WERI-Rb-1 (cell line): ENCODE measurements around the gene BAZ1B.
"Not testable (repeated sequence)": the region's sequence is repeated elsewhere in the genome, so short reads cannot be mapped to it uniquely, and the experiment has no call there.

Source experiments
- DNase-seq: peaks from one replicate; pipeline ENCODE4 v3.0.0-alpha.2; 2020
- H3K27ac ChIP-seq: fragments of 250-450 bp; sonication (Bioruptor Pico); 2 replicates; pipeline ENCODE4 v1.5.1; 2020; ENCODE audit warnings: mild to moderate bottlenecking, moderate library complexity
- H3K27me3 ChIP-seq: fragments of 250-450 bp; sonication (Bioruptor Pico); 2 replicates; pipeline ENCODE4 v1.5.1; 2021; ENCODE audit warnings: mild to moderate bottlenecking, low read depth, moderate library complexity; ENCODE audit not compliant: insufficient read depth, severe bottlenecking
- H3K36me3 ChIP-seq: fragments of 250-450 bp; sonication (Bioruptor Pico); 2 replicates; pipeline ENCODE4 v1.5.1; 2020; ENCODE audit warnings: mild to moderate bottlenecking, moderate library complexity
- H3K4me3 ChIP-seq: 2 replicates; pipeline ENCODE4 v1.5.1; 2011; ENCODE audit warnings: low read depth, mild to moderate bottlenecking, control low read depth, low read length
- H3K9me3 ChIP-seq: fragments of 250-450 bp; sonication (Bioruptor Pico); 2 replicates; pipeline ENCODE4 v1.5.1; 2021; ENCODE audit warnings: mild to moderate bottlenecking, moderate library complexity; ENCODE audit not compliant: severe bottlenecking
- CTCF ChIP-seq: IDR thresholded peaks from 2 replicates; pipeline ENCODE4 v1.5.1; 2011; ENCODE audit warnings: low read depth, mild to moderate bottlenecking, control low read depth, inconsistent platforms, low read length

BAZ1B gene

GRCh38 chr7:73547841-73548240 lies 25.7 kb upstream of the BAZ1B start:
- no peak for DNase-seq
- Histone ChIP-seq H3K9me3 (no peaks in the 10 kb centered on the region), H3K36me3 (peaks cover 79% of the 10 kb centered on the region), H3K27ac (no peak overlapping the region), H3K4me3 (no peak overlapping the region), H3K27me3 (no peaks in the 10 kb centered on the region)
- no peak for TF ChIP-seq CTCF

- no peak for TF ChIP-seq CTCF
- H3K9me3 ChIP-seq = no peaks in the 10 kb centered on the region
- no peaks in the 10 kb centered on the region for H3K27me3 ChIP-seq
- no peak overlapping the region for H3K4me3 ChIP-seq
- H3K27ac ChIP-seq = no peak overlapping the region
- no peak for DNase-seq
- peaks cover 80% of the 10 kb centered on the region for H3K36me3 ChIP-seq
These were observed 22.6 kb upstream of the BAZ1B start for GRCh38 chr7:73544678-73545077.

DNA sequence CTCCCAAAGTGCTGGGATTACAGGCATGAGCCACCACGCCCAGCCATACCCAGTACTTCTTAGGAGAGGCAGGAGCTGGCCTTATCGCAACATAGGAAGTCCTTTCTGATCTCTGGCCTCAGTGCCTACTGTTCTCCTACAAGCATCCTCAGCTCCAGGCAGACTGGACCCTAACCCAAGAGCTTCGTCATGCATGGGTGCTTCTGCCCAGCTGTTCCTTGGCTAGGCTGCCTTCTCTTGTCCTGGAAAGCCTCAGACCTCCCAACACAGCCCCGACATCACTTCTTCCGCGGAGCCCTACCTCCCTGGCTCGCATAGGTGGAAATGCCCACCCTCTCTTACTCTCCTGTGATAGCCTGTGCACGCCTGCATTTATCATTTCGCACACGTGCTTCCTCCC lies 19.6 kb upstream of the BAZ1B start:
- H3K27ac ChIP-seq = no peak overlapping the region
- H3K27me3 ChIP-seq = no peaks in the 10 kb centered on the region
- TF ChIP-seq CTCF = no peak
- no peaks in the 10 kb centered on the region for H3K9me3 ChIP-seq
- H3K4me3 ChIP-seq = no peak overlapping the region
- H3K36me3 ChIP-seq = peaks cover 83% of the 10 kb centered on the region
- DNase-seq = no peak

GRCh38 chr7:73539709-73540108 lies 17.6 kb upstream of the BAZ1B start:
- TF ChIP-seq CTCF = no peak
- DNase-seq = no peak
- Histone ChIP-seq H3K9me3 (no peaks in the 10 kb centered on the region), H3K4me3 (no peak overlapping the region), H3K36me3 (peaks cover 93% of the 10 kb centered on the region), H3K27me3 (no peaks in the 10 kb centered on the region), H3K27ac (no peak overlapping the region)

GRCh38 chr7:73538510-73538909 lies 16.4 kb upstream of the BAZ1B start:
- H3K27me3 ChIP-seq, DNase-seq, H3K27ac ChIP-seq, H3K9me3 ChIP-seq, H3K4me3 ChIP-seq: not testable (repeated sequence)
- H3K36me3 ChIP-seq = peaks cover 90% of the 10 kb centered on the region

DNA sequence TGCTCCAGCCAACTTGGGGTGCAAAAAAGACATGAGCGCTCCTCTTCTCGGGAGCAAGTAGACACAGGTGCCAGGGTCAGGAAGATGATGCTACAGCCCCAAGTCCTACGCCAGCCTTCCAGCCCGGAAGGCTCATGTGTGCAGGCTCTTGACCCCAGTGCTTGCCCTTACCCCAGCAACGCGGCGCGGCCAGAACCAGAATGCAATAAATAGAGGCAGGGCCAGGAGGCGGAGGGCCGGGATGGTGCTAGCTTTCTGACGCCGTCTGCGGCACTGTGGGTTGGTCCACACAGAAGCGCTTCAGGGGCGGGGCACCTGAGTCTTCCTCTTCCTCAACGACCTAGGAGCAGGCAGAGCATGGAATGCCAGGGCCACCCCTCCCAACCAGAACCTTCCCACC lies 15.0 kb upstream of the BAZ1B start:
- TF ChIP-seq CTCF = no peak
- no peak overlapping the region for H3K4me3 ChIP-seq
- peaks cover 4% of the 10 kb centered on the region for H3K9me3 ChIP-seq
- DNase-seq = no peak
- H3K27me3 ChIP-seq = no peaks in the 10 kb centered on the region
- H3K36me3 ChIP-seq = peaks cover 87% of the 10 kb centered on the region
- no peak overlapping the region for H3K27ac ChIP-seq
